Endothelial cell of umbilical vein (primary cell): ENCODE results near the gene NGEF. TPM values are rescaled to one million over a fixed set of nuclear protein-coding genes. Genes with fewer than 3 reads are reported as not detected.

Experiments
- BruUV-seq: library from RNA; stranded (reverse); fragments of 400-500 nt; replicated peaks from 2 replicates; lab custom pipeline; 2021; lab: Mats Ljungman, UMichigan
- CTCF ChIA-PET: fragments of 300-600, 350-600 bp; sonication (Branson Sonifier 250); formaldehyde crosslinking; loops from one replicate; lab custom pipeline; 2021; ENCODE audit warnings: antibody characterized with exemption, inconsistent platforms; lab: Charles Lee
- POLR2A ChIA-PET: fragments of 300-600, 350-600 bp; sonication (Branson Sonifier 250); formaldehyde crosslinking; loops from one replicate; lab custom pipeline; 2021; ENCODE audit warnings: antibody characterized with exemption, inconsistent platforms; lab: Charles Lee
- DNase-seq: peaks from one replicate; pipeline ENCODE4 v3.0.0-alpha.2; 2011; ENCODE audit warnings: low read depth, low spot score
- FAIRE-seq: peaks from 2 replicates; lab custom pipeline; 2011; peaks lifted over from hg19 to GRCh38; lab: Jason Lieb, UNC
- H2AFZ ChIP-seq: 2 replicates; pipeline ENCODE4 v1.6.0; 2012; ENCODE audit warnings: low read depth, low read length, control low read depth, inconsistent platforms
- H3K27ac ChIP-seq: 2 replicates; pipeline ENCODE4 v1.5.1; 2011; ENCODE audit warnings: low read depth, mild to moderate bottlenecking, control low read depth, low read length, moderate library complexity; ENCODE audit not compliant: insufficient read depth
- H3K27me3 ChIP-seq, 2 experiments: 2 replicates each; pipeline versions ENCODE4 v1.6.0 to v1.6.1; 2011; ENCODE audit warnings: low read length in 2 of 2, mixed read lengths in 1 of 2; ENCODE audit not compliant: control insufficient read depth in 2 of 2, insufficient read depth in 2 of 2
- H3K36me3 ChIP-seq, 2 experiments: 2 replicates in 1 of 2; 3 replicates in 1 of 2; pipeline ENCODE4 v1.5.1; 2011; ENCODE audit warnings: low read length in 2 of 2, mild to moderate bottlenecking in 1 of 2, moderate library complexity in 1 of 2; ENCODE audit not compliant: control insufficient read depth in 2 of 2, insufficient read depth in 2 of 2; ENCODE audit errors: extremely low read depth in 1 of 2
- H3K4me1 ChIP-seq: 3 replicates; pipeline ENCODE4 v1.5.1; 2011; ENCODE audit warnings: mild to moderate bottlenecking, low read length; ENCODE audit not compliant: control insufficient read depth, insufficient read depth; ENCODE audit errors: extremely low read depth
- H3K4me2 ChIP-seq: 2 replicates; pipeline ENCODE4 v1.6.1; 2011; ENCODE audit warnings: low read length, control low read depth, mixed read lengths; ENCODE audit not compliant: insufficient read depth
- H3K4me3 ChIP-seq, 3 experiments: fragments of 200-600 bp in 1 of 3; sonication (generic), shearing (Covaris generic) in 1 of 3; replicated peaks in 1 of 3; 2 replicates each; pipeline ENCODE4 v1.5.1; 2011 to 2016; ENCODE audit warnings: control low read depth in 3 of 3, low read length in 3 of 3, mild to moderate bottlenecking in 2 of 3, inconsistent platforms in 1 of 3, low read depth in 1 of 3, moderate library complexity in 1 of 3; ENCODE audit not compliant: insufficient read depth in 1 of 3
- H3K79me2 ChIP-seq: 2 replicates; pipeline ENCODE4 v1.6.0; 2012; ENCODE audit warnings: low read length, inconsistent platforms; ENCODE audit not compliant: control insufficient read depth, insufficient read depth
- H3K9ac ChIP-seq: replicated peaks from 2 replicates; pipeline ENCODE3; 2011; ENCODE audit warnings: low read length, control low read depth; ENCODE audit not compliant: insufficient read depth; ENCODE audit errors: extremely low read depth
- H3K9me1 ChIP-seq: replicated peaks from 3 replicates; pipeline ENCODE4 v1.6.0; 2011; ENCODE audit warnings: mild to moderate bottlenecking, low read length; ENCODE audit not compliant: control insufficient read depth, insufficient read depth; ENCODE audit errors: extremely low read depth
- H3K9me3 ChIP-seq: replicated peaks from 2 replicates; pipeline ENCODE4 v1.5.1; 2012; ENCODE audit warnings: low read length, inconsistent platforms; ENCODE audit not compliant: control insufficient read depth, insufficient read depth
- H4K20me1 ChIP-seq: replicated peaks from 2 replicates; pipeline ENCODE3; 2011; ENCODE audit warnings: mild to moderate bottlenecking, low read length; ENCODE audit not compliant: control insufficient read depth, insufficient read depth; ENCODE audit errors: extremely low read depth
- EZH2 ChIP-seq: IDR thresholded peaks from 2 replicates; pipeline ENCODE4 v1.6.1; 2012; ENCODE audit warnings: borderline replicate concordance, low read depth, mild to moderate bottlenecking, moderate library complexity, low read length, inconsistent platforms; ENCODE audit not compliant: severe bottlenecking
- FOS ChIP-seq: IDR thresholded peaks from 2 replicates; pipeline ENCODE4 v1.6.1; 2011; ENCODE audit warnings: mild to moderate bottlenecking, low read length, moderate library complexity, borderline replicate concordance; ENCODE audit not compliant: insufficient read depth
- GATA2 ChIP-seq: IDR thresholded peaks from 2 replicates; pipeline ENCODE4 v1.7.0; 2011; ENCODE audit warnings: low read depth, mild to moderate bottlenecking, moderate library complexity, mixed read lengths, low read length; ENCODE audit not compliant: insufficient read length, insufficient read depth
- JUN ChIP-seq: IDR thresholded peaks from 2 replicates; pipeline ENCODE4 v1.6.1; 2011; ENCODE audit warnings: borderline replicate concordance, low read depth; ENCODE audit not compliant: insufficient read length, insufficient read depth
- MYC ChIP-seq: IDR thresholded peaks from one replicate; pipeline ENCODE4 v1.6.1; 2011; ENCODE audit warnings: mild to moderate bottlenecking, low read depth, low read length
- POLR2A ChIP-seq: IDR thresholded peaks from 2 replicates; pipeline ENCODE4 v1.6.1; 2012; ENCODE audit warnings: low read depth, mild to moderate bottlenecking, control low read depth, low read length
- POLR2AphosphoS5 ChIP-seq: IDR thresholded peaks from 2 replicates; pipeline ENCODE4 v1.6.1; 2012; ENCODE audit warnings: low read depth, mild to moderate bottlenecking, control low read depth, low read length, moderate library complexity; ENCODE audit not compliant: insufficient read depth
- dilution Hi-C: fragments of 300-500 bp; cut with MboI; formaldehyde crosslinking; loops from one replicate; pipeline ENCODE4 v1.15.0; 2019; ENCODE audit warnings: low sequenced_read_pairs; ENCODE audit not compliant: extremely low pct_ligation_motif_present
- intact Hi-C: fragments of 100-400 bp; cut with micrococcal nuclease; formaldehyde crosslinking; loops from one replicate; pipeline ENCODE4 v1.10.0; 2022
- polyA plus RNA-seq, 4 experiments: library from polyadenylated mRNA; depleted of rRNA in 3 of 4; stranded (reverse) in 3 of 4; unstranded in 1 of 4; fragments of >200 nt; gene quantifications; 2 replicates each; pipeline versions ENCODE4 v1.2.1 to v1.2.3, GENCODE V29; 2011 to 2012; ENCODE audit warnings: missing spikeins in 1 of 4
- total RNA-seq: library from RNA; stranded (reverse); gene quantifications from 2 replicates; pipeline ENCODE4 v1.2.3, GENCODE V29; 2021
- TF ChIP-seq, protein P1 (sequence below): IDR thresholded peaks from 2 replicates; pipeline ENCODE4 v1.6.1; 2011; ENCODE audit not compliant: insufficient read depth, insufficient read length
- TF ChIP-seq, protein P2 (sequence below), 2 donors: IDR thresholded peaks; 1 replicate in 1 of 2; 2 replicates in 1 of 2; pipeline ENCODE4 v1.5.1; 2011; ENCODE audit warnings: low read length in 2 of 2, mild to moderate bottlenecking in 2 of 2, moderate library complexity in 2 of 2, control low read depth in 1 of 2, inconsistent platforms in 1 of 2, low read depth in 1 of 2; ENCODE audit not compliant: insufficient read depth in 1 of 2; ENCODE audit errors: extremely low read depth in 1 of 2

Gene NGEF
- total and polyA plus RNA-seq, 2 donors (not counting 3 experiments of a cell fraction or from before 2014, with no cell fraction given): 0.22 to 0.41 TPM

DNA sequence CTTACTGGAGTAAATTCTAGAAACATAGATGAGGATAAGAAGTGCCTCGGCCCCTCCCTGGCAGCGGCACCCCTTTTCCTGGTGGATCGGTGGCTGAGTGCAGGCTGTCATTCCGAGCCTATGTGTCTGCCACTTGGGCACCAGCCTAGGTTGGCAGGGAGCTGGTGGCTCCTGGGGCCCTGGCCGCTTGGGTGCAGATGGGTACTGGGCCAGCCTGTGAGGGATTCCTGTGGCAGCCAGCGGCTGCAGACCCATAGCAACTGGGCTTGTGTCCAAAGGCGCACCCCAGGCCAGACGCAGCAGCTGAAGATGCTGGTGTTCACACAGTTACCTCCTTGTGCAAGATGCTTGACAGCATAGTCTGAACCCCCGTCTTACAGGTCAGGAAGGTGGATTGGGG is 140.2 kb downstream of the NGEF start:
- no peaks in the 10 kb centered on the region for H3K9me1 ChIP-seq
- intact Hi-C loops (no loop called here), dilution Hi-C loops (no loop called here)
- no peak overlapping the region for H3K4me2 ChIP-seq
- H3K4me3 ChIP-seq: no peak overlapping the region
- no peaks in the 10 kb centered on the region for H3K27me3 ChIP-seq
- TF ChIP-seq FOS (no peak), POLR2A (no peak), JUN (no peak), MYC (no peak)
- H3K4me1 ChIP-seq: no peaks in the 10 kb centered on the region
- H2AFZ ChIP-seq: no peak overlapping the region
- H3K27ac ChIP-seq: no peak overlapping the region
- H3K9ac ChIP-seq: no peak overlapping the region
- ChIA-PET POLR2A (no interaction called here), CTCF (no interaction called here)
- no peak for FAIRE-seq
- no peaks in the 10 kb centered on the region for H3K79me2 ChIP-seq
- H3K9me3 ChIP-seq: no peaks in the 10 kb centered on the region
- DNase-seq: no peak
- H4K20me1 ChIP-seq: no peaks in the 10 kb centered on the region
- H3K36me3 ChIP-seq: no peaks in the 10 kb centered on the region
- BruUV-seq: no TSS peak

- dilution Hi-C loops: no loop called here
- no peaks in the 10 kb centered on the region for H3K9me1 ChIP-seq
- no peak for FAIRE-seq
Measured at GRCh38 chr2:232871835-232872736, 141.0 kb downstream of the NGEF start.

More at GRCh38 chr2:232871835-232872736, 141.0 kb downstream of the NGEF start:
- Histone ChIP-seq H4K20me1 (no peaks in the 10 kb centered on the region), H3K4me1 (no peaks in the 10 kb centered on the region), H3K9ac (no peak overlapping the region), H3K27me3 (no peaks in the 10 kb centered on the region), H3K36me3 (no peaks in the 10 kb centered on the region), H3K4me2 (no peak overlapping the region), H3K27ac (no peak overlapping the region), H3K79me2 (no peaks in the 10 kb centered on the region), H3K9me3 (no peaks in the 10 kb centered on the region), H3K4me3 (no peak overlapping the region), H2AFZ (no peak overlapping the region)
- ChIA-PET CTCF (no interaction called here), POLR2A (no interaction called here)
- intact Hi-C loops: no loop called here
- TF ChIP-seq EZH2 (no peak), POLR2AphosphoS5 (no peak), FOS (no peak), MYC (no peak), GATA2 (no peak), JUN (no peak), POLR2A (no peak)
- TF ChIP-seq, protein P1, sequence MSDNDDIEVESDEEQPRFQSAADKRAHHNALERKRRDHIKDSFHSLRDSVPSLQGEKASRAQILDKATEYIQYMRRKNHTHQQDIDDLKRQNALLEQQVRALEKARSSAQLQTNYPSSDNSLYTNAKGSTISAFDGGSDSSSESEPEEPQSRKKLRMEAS: no peak
- TF ChIP-seq, protein P2, sequence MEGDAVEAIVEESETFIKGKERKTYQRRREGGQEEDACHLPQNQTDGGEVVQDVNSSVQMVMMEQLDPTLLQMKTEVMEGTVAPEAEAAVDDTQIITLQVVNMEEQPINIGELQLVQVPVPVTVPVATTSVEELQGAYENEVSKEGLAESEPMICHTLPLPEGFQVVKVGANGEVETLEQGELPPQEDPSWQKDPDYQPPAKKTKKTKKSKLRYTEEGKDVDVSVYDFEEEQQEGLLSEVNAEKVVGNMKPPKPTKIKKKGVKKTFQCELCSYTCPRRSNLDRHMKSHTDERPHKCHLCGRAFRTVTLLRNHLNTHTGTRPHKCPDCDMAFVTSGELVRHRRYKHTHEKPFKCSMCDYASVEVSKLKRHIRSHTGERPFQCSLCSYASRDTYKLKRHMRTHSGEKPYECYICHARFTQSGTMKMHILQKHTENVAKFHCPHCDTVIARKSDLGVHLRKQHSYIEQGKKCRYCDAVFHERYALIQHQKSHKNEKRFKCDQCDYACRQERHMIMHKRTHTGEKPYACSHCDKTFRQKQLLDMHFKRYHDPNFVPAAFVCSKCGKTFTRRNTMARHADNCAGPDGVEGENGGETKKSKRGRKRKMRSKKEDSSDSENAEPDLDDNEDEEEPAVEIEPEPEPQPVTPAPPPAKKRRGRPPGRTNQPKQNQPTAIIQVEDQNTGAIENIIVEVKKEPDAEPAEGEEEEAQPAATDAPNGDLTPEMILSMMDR (IDR thresholded peaks at IDR 0.05; ENCODE audit: extremely low read depth in 1 of 2, insufficient read depth in 1 of 2, low read depth in 1 of 2, low read length in 2 of 2): no peak
- BruUV-seq: no TSS peak
- DNase-seq: no peak
